Activated CD8-positive, alpha-beta T cell treated with anti-CD3 and anti-CD28 coated beads for 36 hours (primary cell): ENCODE measurements around the gene RAB8A. TPM values are rescaled to one million over a fixed set of nuclear protein-coding genes. Genes with fewer than 3 reads are reported as not detected.
A peak's percentile ranks its signal among the peaks of the same experiment; 100 is the strongest.

Source experiments
- ATAC-seq: fragments of 200-7000 bp; cut with Tn5 transposase; one replicate; pipeline ENCODE4 v1.10.0; 2021; ENCODE audit warnings: mild to moderate bottlenecking, moderate library complexity
- CTCF ChIA-PET: fragments of 350-600 bp; sonication (Branson Sonifier 250); formaldehyde crosslinking; loops from one replicate; lab custom pipeline; 2021; ENCODE audit warnings: antibody characterized with exemption; lab: Charles Lee
- POLR2A ChIA-PET: fragments of 350-600 bp; sonication (Branson Sonifier 250); formaldehyde crosslinking; loops from one replicate; lab custom pipeline; 2021; ENCODE audit warnings: antibody characterized with exemption; lab: Charles Lee
- DNase-seq: peaks from one replicate; pipeline ENCODE4 v3.0.0-alpha.2; 2020
- H3K27ac Mint-ChIP-seq: one replicate; pipeline ENCODE4 v1.8.0; 2021; ENCODE audit warnings: mild to moderate bottlenecking, mixed read lengths
- H3K27me3 Mint-ChIP-seq: one replicate; pipeline ENCODE4 v1.8.0; 2021; ENCODE audit warnings: mixed read lengths
- H3K36me3 Mint-ChIP-seq: one replicate; pipeline ENCODE4 v1.8.0; 2021; ENCODE audit warnings: low read depth, mixed read lengths
- H3K4me1 Mint-ChIP-seq: one replicate; pipeline ENCODE4 v1.8.0; 2021; ENCODE audit warnings: low read depth, mixed read lengths
- H3K4me3 Mint-ChIP-seq: one replicate; pipeline ENCODE4 v1.8.0; 2021; ENCODE audit warnings: mild to moderate bottlenecking, moderate library complexity, mixed read lengths
- H3K9me3 Mint-ChIP-seq: one replicate; pipeline ENCODE4 v1.8.0; 2021; ENCODE audit warnings: mixed read lengths
- CTCF ChIP-seq: fragments of 200-600 bp; IDR thresholded peaks from one replicate; pipeline ENCODE4 v1.8.0; 2022; ENCODE audit warnings: antibody characterized with exemption, mild to moderate bottlenecking
- intact Hi-C: fragments of 100-400 bp; cut with micrococcal nuclease; formaldehyde crosslinking; loops from one replicate; pipeline ENCODE4 v1.10.0; 2022
- total RNA-seq, 2 experiments: library from RNA; stranded (reverse); gene quantifications; one replicate each; pipeline ENCODE4 v1.2.3, GENCODE V29; 2021

The RAB8A gene
- total RNA-seq, 2 experiments from 2014 or later, result 123 to 128 TPM

DNA sequence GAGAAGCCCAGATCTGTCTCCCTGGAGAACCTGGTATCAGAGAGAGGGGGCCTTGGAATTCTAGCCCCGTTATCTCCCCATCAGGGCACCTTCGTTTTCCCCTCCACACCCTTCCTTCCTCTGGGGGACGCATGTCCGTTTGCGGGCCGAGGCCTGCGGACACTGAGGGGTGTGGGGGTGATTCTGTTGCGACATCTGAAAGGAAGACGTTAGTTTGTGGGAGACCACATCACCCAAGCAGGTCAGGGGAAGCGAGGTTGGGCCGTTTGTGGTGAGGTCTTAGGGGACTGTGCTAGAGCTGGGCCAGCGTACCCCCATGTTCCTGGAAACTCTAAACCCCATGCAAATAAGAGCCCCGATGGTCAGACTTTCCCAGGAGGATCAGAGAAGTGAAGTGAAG is 28.1 kb downstream of the RAB8A start:
- H3K4me1 Mint-ChIP-seq, result peaks cover 24% of the 10 kb centered on the region
- ATAC-seq (no peak), DNase-seq (no peak)
- H3K27ac Mint-ChIP-seq, result peak overlapping the region; percentile 26
- no peak for TF ChIP-seq CTCF
- intact Hi-C loops, result no loop called here
- no peak overlapping the region for H3K4me3 Mint-ChIP-seq
- H3K36me3 Mint-ChIP-seq, result peaks cover 10% of the 10 kb centered on the region
- H3K27me3 Mint-ChIP-seq, result no peaks in the 10 kb centered on the region
- CTCF ChIA-PET, result interaction anchor here (0.6 to 2.1 kb wide), 2 partner anchors 77 to 98 kb away, joined by 3 to 8 read pairs; no protein-coding TSS in a partner anchor
- POLR2A ChIA-PET, result no interaction called here
- H3K9me3 Mint-ChIP-seq, result no peaks in the 10 kb centered on the region

DNA sequence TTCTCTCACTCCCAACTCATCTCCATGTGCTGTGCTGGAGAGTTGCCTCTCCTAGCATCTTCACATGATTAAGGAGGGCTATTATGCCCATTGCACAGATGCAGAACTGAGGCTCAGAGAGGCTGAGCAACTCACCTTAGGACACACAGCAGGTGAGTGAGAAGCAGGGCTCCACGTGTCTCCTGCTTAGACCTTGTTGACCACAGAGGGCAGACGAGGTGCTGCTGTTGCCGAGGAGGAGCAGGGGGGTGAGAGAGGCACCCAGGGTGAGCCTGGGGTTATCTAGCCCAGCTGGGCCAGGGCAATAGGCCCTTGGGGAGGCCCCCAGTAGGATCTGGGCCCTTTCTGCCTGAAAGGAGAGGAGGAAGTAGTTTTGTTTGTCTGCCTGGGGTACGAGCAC is 29.4 kb downstream of the RAB8A start:
- Mint-ChIP-seq H3K4me1 (peaks cover 30% of the 10 kb centered on the region), H3K36me3 (peaks cover 11% of the 10 kb centered on the region), H3K27ac (peak overlapping the region; percentile 42), H3K4me3 (no peak overlapping the region), H3K27me3 (no peaks in the 10 kb centered on the region), H3K9me3 (no peaks in the 10 kb centered on the region)
- TF ChIP-seq CTCF, result no peak
- DNase-seq (peak; percentile 30), ATAC-seq (no peak)
- intact Hi-C loops, result no loop called here
- CTCF ChIA-PET, result interaction anchor here (1.1 kb wide), 1 partner anchor 19 kb away, joined by 4 read pairs; no protein-coding TSS in a partner anchor
- POLR2A ChIA-PET, result interaction anchor here (0.6 kb wide), 1 partner anchor 21 kb away, joined by 3 read pairs; no protein-coding TSS in a partner anchor

DNA sequence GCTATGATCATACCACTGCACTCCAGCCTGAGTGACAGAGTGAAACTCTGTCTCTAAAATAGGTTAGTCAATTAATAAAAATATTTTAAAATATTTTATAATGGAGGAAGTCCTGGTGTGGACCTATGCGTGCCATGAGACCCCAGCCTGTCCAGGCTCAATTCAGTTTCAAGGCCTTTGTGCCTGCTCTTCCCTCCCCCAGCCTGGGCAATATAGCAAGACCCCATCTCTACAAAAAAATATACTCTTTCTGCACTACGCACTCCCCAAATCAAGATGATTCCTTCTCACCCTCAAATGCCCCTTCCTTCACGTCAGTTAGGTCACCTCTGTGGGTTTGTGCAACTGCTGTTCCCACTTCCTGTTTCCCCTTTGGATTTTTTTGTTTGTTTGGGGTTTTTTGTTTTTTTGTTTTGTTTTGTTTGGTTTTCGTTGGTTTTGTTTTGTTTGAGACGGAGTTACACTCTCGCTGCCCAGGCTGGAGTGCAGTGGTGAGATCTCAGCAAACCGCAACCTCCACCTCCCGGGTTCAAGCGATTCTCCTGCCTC is 30.4 kb downstream of the RAB8A start:
- H3K36me3 Mint-ChIP-seq, result peaks cover 14% of the 10 kb centered on the region
- H3K4me3 Mint-ChIP-seq, result no peak overlapping the region
- ChIA-PET CTCF (interaction anchor here (0.7 to 1.2 kb wide), 4 partner anchors 20 to 80 kb away, joined by 3 to 4 read pairs (median 3); partner anchors contain the start of gene FAM32A), POLR2A (no interaction called here)
- DNase-seq (no peak), ATAC-seq (no peak)
- no peaks in the 10 kb centered on the region for H3K9me3 Mint-ChIP-seq
- H3K27me3 Mint-ChIP-seq, result no peaks in the 10 kb centered on the region
- intact Hi-C loops, result no loop called here
- peaks cover 34% of the 10 kb centered on the region for H3K4me1 Mint-ChIP-seq
- no peak for TF ChIP-seq CTCF
- peak overlapping the region; percentile 46 for H3K27ac Mint-ChIP-seq

DNA sequence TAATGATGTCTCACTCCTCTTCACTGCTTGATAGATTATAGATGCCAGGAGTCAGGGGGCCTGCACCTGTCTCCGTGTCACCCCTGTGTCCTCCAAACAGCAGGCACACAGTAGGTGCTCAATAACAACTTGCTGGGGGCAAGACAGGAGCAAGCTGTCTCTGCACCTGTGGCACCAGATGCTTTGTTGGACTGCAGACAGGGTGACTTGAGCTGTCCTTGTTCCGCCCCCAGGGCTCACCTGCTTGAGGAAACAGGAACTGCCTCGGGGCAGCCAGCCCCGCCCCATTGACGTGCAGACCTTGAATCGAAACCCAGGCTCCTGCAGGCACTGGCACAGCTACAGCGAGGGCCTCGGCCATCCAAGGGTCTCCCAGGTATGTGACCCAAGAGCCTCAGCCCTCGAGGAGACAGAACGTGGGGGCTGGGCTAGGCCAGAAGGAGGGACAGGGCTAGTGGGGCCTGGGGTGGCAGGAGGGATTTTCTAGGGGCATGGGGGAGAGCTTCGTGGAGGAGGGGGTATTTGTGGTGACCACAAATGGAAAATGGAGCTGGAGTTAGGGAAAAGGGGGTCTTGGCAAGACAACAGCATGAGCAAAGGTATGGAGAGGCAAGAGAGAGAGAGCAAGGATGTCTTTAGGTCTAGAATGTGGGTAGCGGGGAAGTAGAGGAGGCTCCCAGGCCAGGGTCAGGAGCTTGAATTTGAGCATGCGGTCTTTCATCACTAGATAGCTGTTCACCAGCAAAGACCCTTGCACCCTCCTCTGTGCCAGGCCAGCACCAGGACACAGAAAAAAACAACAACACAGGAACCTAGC is 31.9 kb downstream of the RAB8A start, which contains the start of gene HSH2D:
TSS of gene HSH2D (plus strand) at position 287 of the 817 bp plus-strand sequence. CDS start 5,066 bp downstream, outside the sequence.
- peak; percentile 94 for DNase-seq
- POLR2A ChIA-PET, result interaction anchor here (0.7 to 2.6 kb wide), 18 partner anchors 9 to 73 kb away, joined by 3 to 12 read pairs (median 4); partner anchors contain the start of genes AP1M1, FAM32A, RAB8A and TPM4
- intact Hi-C loops, result no loop called here
- H3K27ac Mint-ChIP-seq, result peak within 1 kb of the TSS; percentile 98
- peaks cover 14% of the 10 kb centered on the region for H3K36me3 Mint-ChIP-seq
- TF ChIP-seq CTCF, result no peak
- CTCF ChIA-PET, result interaction anchor here (0.7 to 4.1 kb wide), 7 partner anchors 22 to 514 kb away, joined by 3 to 19 read pairs (median 3); partner anchors contain the start of gene FAM32A
- no peaks in the 10 kb centered on the region for H3K9me3 Mint-ChIP-seq
- peak within 1 kb of the TSS; percentile 98 for H3K4me3 Mint-ChIP-seq
- H3K27me3 Mint-ChIP-seq, result no peaks in the 10 kb centered on the region
- peaks cover 34% of the 10 kb centered on the region for H3K4me1 Mint-ChIP-seq
- ATAC-seq, result peak; percentile 99
